HG03025 (cell line): ENCODE results near the gene ZNF446.
"Not testable (repeated sequence)": the region's sequence is repeated elsewhere in the genome, so short reads cannot be mapped to it uniquely, and the experiment has no call there.

Experiments
- ATAC-seq: cut with Tn5 transposase; IDR thresholded peaks from one replicate; pipeline ENCODE4 v1.9.1; 2021; ENCODE audit warnings: mild to moderate bottlenecking, moderate library complexity; ENCODE audit not compliant: unreplicated experiment, low FRiP score

The ZNF446 gene

GRCh38 chr19:58469241-58470013 lies 6.7 kb upstream of the ZNF446 start:
- ATAC-seq, result no peak

- ATAC-seq, result not testable (repeated sequence)
Measured at GRCh38 chr19:58470837-58471543, 5.2 kb upstream of the ZNF446 start.

- ATAC-seq, result no peak
Measured at GRCh38 chr19:58471736-58472135, 4.4 kb upstream of the ZNF446 start.

- ATAC-seq, result no peak
Measured at GRCh38 chr19:58473775-58474174, 2.4 kb upstream of the ZNF446 start.

- ATAC-seq, result no peak
Measured at GRCh38 chr19:58474291-58474996, 1.7 kb upstream of the ZNF446 start.

- no peak for ATAC-seq
Measured at GRCh38 chr19:58474997-58475713, 997 bp upstream of the ZNF446 start.

- ATAC-seq, result no peak
Measured at GRCh38 chr19:58476498-58477015, 405 bp downstream of the ZNF446 start.

GRCh38 chr19:58477130-58477529 lies 978 bp downstream of the ZNF446 start:
- no peak for ATAC-seq

- ATAC-seq, result no peak
Measured at GRCh38 chr19:58477871-58478270, 1.7 kb downstream of the ZNF446 start.

- ATAC-seq, result no peak
Measured at GRCh38 chr19:58479303-58479702, 3.2 kb downstream of the ZNF446 start.

GRCh38 chr19:58479736-58480480 lies 3.8 kb downstream of the ZNF446 start:
- no peak for ATAC-seq

- ATAC-seq, result no peak
Measured at GRCh38 chr19:58480481-58480830, 4.3 kb downstream of the ZNF446 start.

- no peak for ATAC-seq
Measured at GRCh38 chr19:58480831-58481230, 4.7 kb downstream of the ZNF446 start.

- ATAC-seq, result no peak
Measured at GRCh38 chr19:58482372-58482771, 6.2 kb downstream of the ZNF446 start.

- ATAC-seq, result no peak
Measured at GRCh38 chr19:58483776-58484175, 7.6 kb downstream of the ZNF446 start.

GRCh38 chr19:58484349-58484748 lies 8.2 kb downstream of the ZNF446 start:
- not testable (repeated sequence) for ATAC-seq

GRCh38 chr19:58491393-58491792 lies 15.2 kb downstream of the ZNF446 start:
- ATAC-seq, result no peak

- no peak for ATAC-seq
Measured at GRCh38 chr19:58492265-58492664, 16.1 kb downstream of the ZNF446 start.

GRCh38 chr19:58497634-58498170 lies 21.6 kb downstream of the ZNF446 start:
- ATAC-seq, result no peak
